K562 (cell line): ENCODE data around the gene SPATA16. TPM values are rescaled to one million over a fixed set of nuclear protein-coding genes. Genes with fewer than 3 reads are reported as not detected.

ENCODE experiments used
- ATAC-seq: fragments of 200-7000 bp; cut with Tn5 transposase; 3 replicates; pipeline ENCODE4 v1.9.1; 2020; ENCODE audit warnings: moderate library complexity
- BruUV-seq: library from RNA; stranded (reverse); fragments of 400-500 nt; replicated peaks from 2 replicates; lab custom pipeline; 2021; lab: Mats Ljungman, UMichigan
- CTCF ChIA-PET: fragments of 300-600 bp; formaldehyde crosslinking; extraction: SDS; loops from one replicate; lab custom pipeline; 2021; ENCODE audit warnings: low intra/inter-chr PET ratio; lab: Yijun Ruan, JAX
- POLR2A ChIA-PET: fragments of 300-600, 350-650 bp; sonication (Branson Sonifier 250); formaldehyde crosslinking; extraction: SDS; loops from one replicate; lab custom pipeline; 2021; ENCODE audit warnings: antibody characterized with exemption, inconsistent platforms; lab: Yijun Ruan, JAX
- DNase-seq, 4 experiments: peaks; one replicate each; pipeline versions ENCODE4 v3.0.0 to v3.0.0-alpha.2; 2011 to 2018; ENCODE audit warnings: low spot score in 3 of 4, mixed read lengths in 3 of 4; ENCODE audit errors: extremely low read depth in 1 of 4
- FAIRE-seq: peaks from 2 replicates; lab custom pipeline; 2011; peaks lifted over from hg19 to GRCh38; lab: Jason Lieb, UNC
- H2AFZ ChIP-seq: 2 replicates; pipeline ENCODE4 v1.6.0; 2011; ENCODE audit warnings: low read depth, low read length, control low read depth, inconsistent platforms
- H3K27ac ChIP-seq: fragments of 200-600 bp; 3 replicates; pipeline ENCODE4 v1.8.0; 2011; ENCODE audit warnings: low read depth, mild to moderate bottlenecking, control low read depth, inconsistent platforms, low read length, moderate library complexity, mixed read lengths; ENCODE audit errors: extremely low read depth
- H3K27me3 ChIP-seq, 2 experiments: fragments of 300-600 bp in 1 of 2; 2 replicates in 1 of 2; 3 replicates in 1 of 2; pipeline versions ENCODE4 v1.6.0 to v1.8.0; 2011; ENCODE audit warnings: inconsistent platforms in 2 of 2, low read length in 2 of 2, mild to moderate bottlenecking in 1 of 2, mixed read lengths in 1 of 2, moderate library complexity in 1 of 2; ENCODE audit not compliant: control insufficient read depth in 2 of 2, insufficient read depth in 2 of 2
- H3K36me3 ChIP-seq: fragments of 300-600 bp; 3 replicates; pipeline ENCODE4 v1.8.0; 2011; ENCODE audit warnings: mild to moderate bottlenecking, low read length, inconsistent platforms; ENCODE audit not compliant: control insufficient read depth, insufficient read depth
- H3K4me1 ChIP-seq, 2 experiments: fragments of 200-600 bp in 1 of 2; replicated peaks in 1 of 2; 2 replicates in 1 of 2; 3 replicates in 1 of 2; pipeline versions ENCODE4 v1.5.1 to v1.8.0; 2011; ENCODE audit warnings: inconsistent platforms in 2 of 2, low read length in 2 of 2, mild to moderate bottlenecking in 1 of 2, mixed read lengths in 1 of 2, moderate library complexity in 1 of 2; ENCODE audit not compliant: control insufficient read depth in 2 of 2, insufficient read depth in 2 of 2
- H3K4me2 ChIP-seq: 2 replicates; pipeline ENCODE4 v1.6.1; 2011; ENCODE audit warnings: low read length, control low read depth, inconsistent platforms, mixed read lengths; ENCODE audit not compliant: insufficient read depth
- H3K4me3 ChIP-seq: fragments of 200-600 bp; sonication (generic), shearing (Covaris generic); 2 replicates; pipeline ENCODE4 v1.5.1; 2016; ENCODE audit warnings: control low read depth, inconsistent platforms
- H3K79me2 ChIP-seq: fragments of 200-600 bp; 3 replicates; pipeline ENCODE4 v1.8.0; 2011; ENCODE audit warnings: low read length, inconsistent platforms; ENCODE audit not compliant: control insufficient read depth, insufficient read depth
- H3K9ac ChIP-seq, 2 experiments: 2 replicates each; pipeline versions ENCODE4 v1.6.0 to v1.6.1; 2011; ENCODE audit warnings: low read depth in 2 of 2, low read length in 2 of 2, control low read depth in 1 of 2, inconsistent platforms in 1 of 2, mild to moderate bottlenecking in 1 of 2, mixed read lengths in 1 of 2; ENCODE audit not compliant: insufficient read depth in 1 of 2
- H3K9me1 ChIP-seq: one replicate; pipeline ENCODE4 v1.6.0; 2011; ENCODE audit warnings: inconsistent platforms, mild to moderate bottlenecking, low read length, moderate library complexity; ENCODE audit not compliant: control insufficient read depth, insufficient read depth
- H3K9me3 ChIP-seq: replicated peaks from 2 replicates; pipeline ENCODE4 v1.5.1; 2011; ENCODE audit warnings: low read depth, low read length, inconsistent platforms; ENCODE audit not compliant: control insufficient read depth, insufficient read depth
- H4K20me1 ChIP-seq: replicated peaks from 2 replicates; pipeline ENCODE4 v1.6.1; 2011; ENCODE audit warnings: low read length, inconsistent platforms, mixed read lengths; ENCODE audit not compliant: control insufficient read depth, insufficient read depth
- CC2D1A ChIP-seq: fragments of 450-650 bp; IDR thresholded peaks from 2 replicates; pipeline ENCODE4 v1.6.1; 2017; ENCODE audit warnings: mild to moderate bottlenecking
- FOXM1 ChIP-seq, 2 experiments: fragments of 450-650 bp in 1 of 2; sonication (generic) in 1 of 2; formaldehyde crosslinking in 1 of 2; IDR thresholded peaks; 2 replicates each; pipeline versions ENCODE4 v1.6.1 to v1.9.0; 2017 to 2022; ENCODE audit warnings: low read depth in 2 of 2, mild to moderate bottlenecking in 2 of 2, missing genetic modification reagents in 1 of 2, moderate library complexity in 1 of 2
- NR4A1 ChIP-seq, 2 experiments: fragments of 250-450 bp in 1 of 2; fragments of 450-650 bp in 1 of 2; sonication (Bioruptor Pico) in 1 of 2; IDR thresholded peaks; 2 replicates each; pipeline versions ENCODE4 v1.4.0 to v1.6.1; 2016 to 2020; ENCODE audit warnings: mild to moderate bottlenecking in 2 of 2, missing compliant biosample characterization in 1 of 2, missing genetic modification characterization in 1 of 2, moderate library complexity in 1 of 2
- PPARD ChIP-seq: fragments of 250-450 bp; sonication (Bioruptor Pico); IDR thresholded peaks from 2 replicates; pipeline ENCODE4 v1.8.0; 2022; ENCODE audit warnings: inconsistent platforms, mild to moderate bottlenecking, moderate library complexity
- SMC3 ChIP-seq: conservative IDR thresholded peaks from 2 replicates; pipeline ENCODE4 v1.6.1; 2011; ENCODE audit warnings: low read depth, low read length, improper control_type of control experiment; ENCODE audit not compliant: insufficient read depth
- SOX6 ChIP-seq: fragments of 450-650 bp; IDR thresholded peaks from 2 replicates; pipeline ENCODE4 v1.6.1; 2014; ENCODE audit warnings: mild to moderate bottlenecking
- SRSF1 ChIP-seq: fragments of 200-400 bp; formaldehyde crosslinking; IDR thresholded peaks from 2 replicates; pipeline ENCODE4 v1.6.1; 2017; ENCODE audit warnings: mild to moderate bottlenecking, low read depth, low read length, moderate library complexity
- WGBS: fragments of 100-300 bp; shearing (Covaris generic); methylation state at CpG from one replicate; pipeline ENCODE4 v1.1.6; 2016; ENCODE audit warnings: low coverage, mixed read lengths; ENCODE audit not compliant: insufficient coverage; ENCODE audit errors: missing lambda C conversion rate; 5-methylcytosine and 5-hydroxymethylcytosine counted together
- in situ Hi-C: fragments of 300-500 bp; cut with MboI; formaldehyde crosslinking; loops from 4 replicates; pipeline ENCODE4 v1.15.0; 2018; ENCODE audit warnings: inconsistent platforms, mixed read lengths
- intact Hi-C: fragments of 100-400 bp; cut with micrococcal nuclease; formaldehyde crosslinking; loops from 2 replicates; pipeline ENCODE4 v1.14.2; 2022
- polyA plus RNA-seq, 8 experiments: library from polyadenylated mRNA; depleted of rRNA in 4 of 8; stranded (reverse) in 5 of 8; unstranded in 3 of 8; fragments of >200 nt; fragmentation: Nextera tagmentation in 2 of 8; fragmentation: Illumina TruSeq in 1 of 8; extraction: Ambion mirVana in 2 of 8; extraction: Trizol in 1 of 8; gene quantifications; 2 replicates each; pipeline versions ENCODE4 v1.2.1 to v1.2.3, GENCODE V29; 2011 to 2014; ENCODE audit warnings: inconsistent platforms in 1 of 8, missing spikeins in 1 of 8
- total RNA-seq, 7 experiments: library from RNA; depleted of rRNA in 6 of 7; stranded (reverse); fragments of >200 nt in 6 of 7; fragmentation: Illumina TruSeq in 2 of 7; extraction: Trizol in 2 of 7; gene quantifications; 2 replicates each; pipeline versions ENCODE4 v1.2.1 to v1.2.3, GENCODE V29; 2011 to 2021; ENCODE audit warnings: low replicate concordance in 1 of 7
- TF ChIP-seq, protein P1 (sequence below): fragments of 450-650 bp; formaldehyde crosslinking; IDR thresholded peaks from 2 replicates; pipeline ENCODE4 v1.4.0; 2020; ENCODE audit warnings: mild to moderate bottlenecking, moderate library complexity
- TF ChIP-seq, protein P2 (sequence below), 2 experiments: fragments of 450-650 bp; conservative IDR thresholded peaks; 2 replicates each; pipeline ENCODE4 v1.6.1; 2017; ENCODE audit warnings: mild to moderate bottlenecking in 2 of 2, moderate library complexity in 2 of 2
- TF ChIP-seq, protein P3 (sequence below): fragments of 250-450 bp; sonication (Bioruptor Pico); IDR thresholded peaks from 2 replicates; pipeline ENCODE4 v1.9.0; 2021; ENCODE audit warnings: mild to moderate bottlenecking
- TF ChIP-seq, protein P4 (sequence below): sonication (generic); formaldehyde crosslinking; IDR thresholded peaks from 2 replicates; pipeline ENCODE4 v1.8.0; 2022; ENCODE audit warnings: missing genetic modification reagents, mild to moderate bottlenecking, moderate library complexity, borderline replicate concordance
- TF ChIP-seq, protein P5 (sequence below): sonication (generic); formaldehyde crosslinking; IDR thresholded peaks from 2 replicates; pipeline ENCODE4 v1.4.0; 2020; ENCODE audit warnings: mild to moderate bottlenecking, missing genetic modification reagents

SPATA16 gene
- total and polyA plus RNA-seq, 9 of the 15 experiments (the other 6 are each of a cell fraction or from before 2014, with no cell fraction given) = not detected

DNA sequence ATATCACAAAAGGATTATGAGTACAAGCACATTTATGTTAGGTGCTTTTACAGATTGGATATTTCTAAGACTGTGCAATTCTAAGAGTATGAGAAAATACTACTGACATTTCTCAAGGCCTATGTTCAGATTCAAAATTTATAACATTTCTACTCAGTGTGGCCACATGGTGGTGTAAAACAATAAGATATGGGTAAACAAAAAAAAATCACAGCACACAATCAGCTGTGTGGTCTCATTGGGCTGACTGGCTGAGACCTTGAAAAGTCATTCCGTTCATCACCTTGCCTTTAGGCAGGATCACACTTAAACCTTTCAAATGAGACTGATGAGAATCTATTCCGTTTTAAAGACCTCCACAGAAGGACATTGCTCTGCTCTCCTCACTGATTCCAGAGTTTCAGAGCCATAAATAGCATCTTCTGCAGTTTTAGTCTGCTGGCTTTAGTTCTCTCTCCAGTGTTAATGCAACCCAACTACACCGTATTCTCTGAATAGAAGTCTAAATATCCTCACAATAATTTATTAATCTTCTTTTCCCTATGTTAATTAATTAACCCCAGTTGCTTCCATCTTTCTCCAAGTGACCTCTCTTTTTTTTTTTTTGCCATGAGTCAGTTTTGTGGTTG lies 158.2 kb downstream of the SPATA16 start:
- Histone ChIP-seq H3K4me1 (no peaks in the 10 kb centered on the region), H4K20me1 (no peaks in the 10 kb centered on the region), H3K9me3 (no peaks in the 10 kb centered on the region), H3K27ac (no peak overlapping the region), H3K4me3 (no peak overlapping the region), H3K79me2 (no peaks in the 10 kb centered on the region), H3K36me3 (no peaks in the 10 kb centered on the region), H3K27me3 (no peaks in the 10 kb centered on the region), H3K9ac (no peak overlapping the region), H3K9me1 (no peaks in the 10 kb centered on the region), H3K4me2 (no peak overlapping the region), H2AFZ (no peak overlapping the region)
- intact Hi-C loops (loop anchor here (10.0 kb wide), 1 partner anchor 882 kb away; no protein-coding TSS in a partner anchor), in situ Hi-C loops (loop anchor here (10.0 kb wide), 2 partner anchors 62 to 292 kb away; no protein-coding TSS in a partner anchor)
- DNase-seq (peak; percentile 22 to 49 (median 29)), FAIRE-seq (peak; percentile 82), ATAC-seq (peak; percentile 68)
- ChIA-PET CTCF (no interaction called here), POLR2A (no interaction called here)
- 5% methylated on average over 3 of the region's 3 CpGs for WGBS
- BruUV-seq = no TSS peak
- no peak for TF ChIP-seq SRSF1
- TF ChIP-seq, protein P1, sequence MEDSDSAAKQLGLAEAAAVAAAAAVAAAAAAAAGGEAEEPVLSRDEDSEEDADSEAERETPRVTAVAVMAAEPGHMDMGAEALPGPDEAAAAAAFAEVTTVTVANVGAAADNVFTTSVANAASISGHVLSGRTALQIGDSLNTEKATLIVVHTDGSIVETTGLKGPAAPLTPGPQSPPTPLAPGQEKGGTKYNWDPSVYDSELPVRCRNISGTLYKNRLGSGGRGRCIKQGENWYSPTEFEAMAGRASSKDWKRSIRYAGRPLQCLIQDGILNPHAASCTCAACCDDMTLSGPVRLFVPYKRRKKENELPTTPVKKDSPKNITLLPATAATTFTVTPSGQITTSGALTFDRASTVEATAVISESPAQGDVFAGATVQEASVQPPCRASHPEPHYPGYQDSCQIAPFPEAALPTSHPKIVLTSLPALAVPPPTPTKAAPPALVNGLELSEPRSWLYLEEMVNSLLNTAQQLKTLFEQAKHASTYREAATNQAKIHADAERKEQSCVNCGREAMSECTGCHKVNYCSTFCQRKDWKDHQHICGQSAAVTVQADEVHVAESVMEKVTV (CRISPR knock-in tag) = peak; percentile 48
- peak; percentile 70 for TF ChIP-seq SMC3
- TF ChIP-seq NR4A1 (CRISPR knock-in tag; IDR thresholded peaks at IDR 0.05) = no peak
- no peak for TF ChIP-seq NR4A1 (tag; IDR thresholded peaks at IDR 0.05)
- TF ChIP-seq CC2D1A = 0 out of 2 replicates have a peak, but pooled peaks have one; percentile 49
- TF ChIP-seq PPARD (CRISPR knock-in tag) = no peak
- peak; percentile 31; the same call in 1 of the 2 replicates for TF ChIP-seq SOX6
- TF ChIP-seq, protein P2, sequence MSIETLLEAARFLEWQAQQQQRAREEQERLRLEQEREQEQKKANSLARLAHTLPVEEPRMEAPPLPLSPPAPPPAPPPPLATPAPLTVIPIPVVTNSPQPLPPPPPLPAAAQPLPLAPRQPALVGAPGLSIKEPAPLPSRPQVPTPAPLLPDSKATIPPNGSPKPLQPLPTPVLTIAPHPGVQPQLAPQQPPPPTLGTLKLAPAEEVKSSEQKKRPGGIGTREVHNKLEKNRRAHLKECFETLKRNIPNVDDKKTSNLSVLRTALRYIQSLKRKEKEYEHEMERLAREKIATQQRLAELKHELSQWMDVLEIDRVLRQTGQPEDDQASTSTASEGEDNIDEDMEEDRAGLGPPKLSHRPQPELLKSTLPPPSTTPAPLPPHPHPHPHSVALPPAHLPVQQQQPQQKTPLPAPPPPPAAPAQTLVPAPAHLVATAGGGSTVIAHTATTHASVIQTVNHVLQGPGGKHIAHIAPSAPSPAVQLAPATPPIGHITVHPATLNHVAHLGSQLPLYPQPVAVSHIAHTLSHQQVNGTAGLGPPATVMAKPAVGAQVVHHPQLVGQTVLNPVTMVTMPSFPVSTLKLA (conservative IDR thresholded peaks at IDR 0.05) = 0 out of 4 replicates have a peak, but pooled peaks of 1 of the 2 experiments have one; percentile 22
- TF ChIP-seq, protein P3, sequence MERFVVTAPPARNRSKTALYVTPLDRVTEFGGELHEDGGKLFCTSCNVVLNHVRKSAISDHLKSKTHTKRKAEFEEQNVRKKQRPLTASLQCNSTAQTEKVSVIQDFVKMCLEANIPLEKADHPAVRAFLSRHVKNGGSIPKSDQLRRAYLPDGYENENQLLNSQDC (CRISPR knock-in tag) = no peak
- TF ChIP-seq, protein P4, sequence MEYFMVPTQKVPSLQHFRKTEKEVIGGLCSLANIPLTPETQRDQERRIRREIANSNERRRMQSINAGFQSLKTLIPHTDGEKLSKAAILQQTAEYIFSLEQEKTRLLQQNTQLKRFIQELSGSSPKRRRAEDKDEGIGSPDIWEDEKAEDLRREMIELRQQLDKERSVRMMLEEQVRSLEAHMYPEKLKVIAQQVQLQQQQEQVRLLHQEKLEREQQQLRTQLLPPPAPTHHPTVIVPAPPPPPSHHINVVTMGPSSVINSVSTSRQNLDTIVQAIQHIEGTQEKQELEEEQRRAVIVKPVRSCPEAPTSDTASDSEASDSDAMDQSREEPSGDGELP (CRISPR knock-in tag) = peak; percentile 50; the same call in 1 of the 2 replicates
- TF ChIP-seq, protein P5, sequence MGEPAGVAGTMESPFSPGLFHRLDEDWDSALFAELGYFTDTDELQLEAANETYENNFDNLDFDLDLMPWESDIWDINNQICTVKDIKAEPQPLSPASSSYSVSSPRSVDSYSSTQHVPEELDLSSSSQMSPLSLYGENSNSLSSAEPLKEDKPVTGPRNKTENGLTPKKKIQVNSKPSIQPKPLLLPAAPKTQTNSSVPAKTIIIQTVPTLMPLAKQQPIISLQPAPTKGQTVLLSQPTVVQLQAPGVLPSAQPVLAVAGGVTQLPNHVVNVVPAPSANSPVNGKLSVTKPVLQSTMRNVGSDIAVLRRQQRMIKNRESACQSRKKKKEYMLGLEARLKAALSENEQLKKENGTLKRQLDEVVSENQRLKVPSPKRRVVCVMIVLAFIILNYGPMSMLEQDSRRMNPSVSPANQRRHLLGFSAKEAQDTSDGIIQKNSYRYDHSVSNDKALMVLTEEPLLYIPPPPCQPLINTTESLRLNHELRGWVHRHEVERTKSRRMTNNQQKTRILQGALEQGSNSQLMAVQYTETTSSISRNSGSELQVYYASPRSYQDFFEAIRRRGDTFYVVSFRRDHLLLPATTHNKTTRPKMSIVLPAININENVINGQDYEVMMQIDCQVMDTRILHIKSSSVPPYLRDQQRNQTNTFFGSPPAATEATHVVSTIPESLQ (CRISPR knock-in tag) = no peak
- TF ChIP-seq FOXM1 (IDR thresholded peaks at IDR 0.05; ENCODE audit: low read depth) = no peak
- TF ChIP-seq FOXM1 (CRISPR knock-in tag; IDR thresholded peaks at IDR 0.05; ENCODE audit: low read depth) = no peak
